ENCODE data around the gene FMO1.

FMO1 gene

GRCh38 chr1:171298696-171299095 is 50.4 kb downstream of the FMO1 start:
- no peak overlapping the region for H3K4me2 ChIP-seq (ENCODE audit: low read depth, low read length, poor library complexity, severe bottlenecking)
- no peaks in the 10 kb centered on the region for H3F3A ChIP-seq (ENCODE audit: insufficient read depth)
- H3K36me3 ChIP-seq (ENCODE audit: low read length) = no peaks in the 10 kb centered on the region
- H2AFZ ChIP-seq (ENCODE audit: low read depth, low read length, severe bottlenecking) = no peak overlapping the region
- no peaks in the 10 kb centered on the region for H3K27me3 ChIP-seq (ENCODE audit: low read length)
- H3K9ac ChIP-seq (ENCODE audit: low read length) = no peak overlapping the region
- H3K9me3 ChIP-seq (ENCODE audit: insufficient read depth, low read length) = no peaks in the 10 kb centered on the region
- no peaks in the 10 kb centered on the region for H3K9me2 ChIP-seq (replicated peaks; ENCODE audit: insufficient read depth, low read length)
- no peaks in the 10 kb centered on the region for H3K79me2 ChIP-seq (ENCODE audit: insufficient read depth, low read length)
- TF ChIP-seq EZH2phosphoT487 (conservative IDR thresholded peaks at IDR 0.05; ENCODE audit: low read length) (no peak), CTCF (IDR thresholded peaks at IDR 0.05; ENCODE audit: insufficient read depth, low read length, poor library complexity, severe bottlenecking) (no peak)
- no peak overlapping the region for H3K27ac ChIP-seq (ENCODE audit: low read depth, low read length)
- no peak overlapping the region for H3K4me3 ChIP-seq (ENCODE audit: insufficient read depth, low read length, poor library complexity, severe bottlenecking)
- H4K20me1 ChIP-seq (ENCODE audit: low read depth, low read length) = no peaks in the 10 kb centered on the region

- Histone ChIP-seq H4K20me1 (ENCODE audit: low read depth, low read length) (no peaks in the 10 kb centered on the region), H3K9me2 (replicated peaks; ENCODE audit: insufficient read depth, low read length) (no peaks in the 10 kb centered on the region), H3F3A (ENCODE audit: insufficient read depth) (no peaks in the 10 kb centered on the region), H3K36me3 (ENCODE audit: low read length) (no peaks in the 10 kb centered on the region), H3K27me3 (ENCODE audit: low read length) (no peaks in the 10 kb centered on the region), H3K9me3 (ENCODE audit: insufficient read depth, low read length) (no peaks in the 10 kb centered on the region), H3K9ac (ENCODE audit: low read length) (no peak overlapping the region), H3K4me2 (ENCODE audit: low read depth, low read length, poor library complexity, severe bottlenecking) (no peak overlapping the region), H3K79me2 (ENCODE audit: insufficient read depth, low read length) (no peaks in the 10 kb centered on the region), H3K4me3 (ENCODE audit: insufficient read depth, low read length, poor library complexity, severe bottlenecking) (no peak overlapping the region), H2AFZ (ENCODE audit: low read depth, low read length, severe bottlenecking) (no peak overlapping the region), H3K27ac (ENCODE audit: low read depth, low read length) (no peak overlapping the region)
- no peak for TF ChIP-seq EZH2phosphoT487 (conservative IDR thresholded peaks at IDR 0.05; ENCODE audit: low read length)
Observed at GRCh38 chr1:171299342-171299741, 51.0 kb downstream of the FMO1 start.

- Histone ChIP-seq H3K27me3 (ENCODE audit: low read length) (no peaks in the 10 kb centered on the region), H3K9me2 (replicated peaks; ENCODE audit: insufficient read depth, low read length) (no peaks in the 10 kb centered on the region), H3K9me3 (ENCODE audit: insufficient read depth, low read length) (no peaks in the 10 kb centered on the region), H3K79me2 (ENCODE audit: insufficient read depth, low read length) (no peaks in the 10 kb centered on the region), H3K4me2 (ENCODE audit: low read depth, low read length, poor library complexity, severe bottlenecking) (no peak overlapping the region), H3K27ac (ENCODE audit: low read depth, low read length) (no peak overlapping the region), H2AFZ (ENCODE audit: low read depth, low read length, severe bottlenecking) (no peak overlapping the region), H3K9ac (ENCODE audit: low read length) (no peak overlapping the region), H4K20me1 (ENCODE audit: low read depth, low read length) (no peaks in the 10 kb centered on the region), H3F3A (ENCODE audit: insufficient read depth) (no peaks in the 10 kb centered on the region), H3K4me3 (ENCODE audit: insufficient read depth, low read length, poor library complexity, severe bottlenecking) (no peak overlapping the region), H3K36me3 (ENCODE audit: low read length) (no peaks in the 10 kb centered on the region)
- TF ChIP-seq EZH2phosphoT487 (conservative IDR thresholded peaks at IDR 0.05; ENCODE audit: low read length) (no peak), CTCF (IDR thresholded peaks at IDR 0.05; ENCODE audit: insufficient read depth, low read length, poor library complexity, severe bottlenecking) (no peak)
Observed at GRCh38 chr1:171300401-171300800, 52.1 kb downstream of the FMO1 start.

GRCh38 chr1:171310661-171311087 is 62.4 kb downstream of the FMO1 start:
- TF ChIP-seq CTCF (IDR thresholded peaks at IDR 0.05; ENCODE audit: insufficient read depth, low read length, poor library complexity, severe bottlenecking) = no peak
- no peaks in the 10 kb centered on the region for H3F3A ChIP-seq (ENCODE audit: insufficient read depth)

More at GRCh38 chr1:171310661-171311087, 62.4 kb downstream of the FMO1 start:
- H3K9me3 ChIP-seq (ENCODE audit: insufficient read depth, low read length) = no peaks in the 10 kb centered on the region
- no peak overlapping the region for H3K4me2 ChIP-seq (ENCODE audit: low read depth, low read length, poor library complexity, severe bottlenecking)
- no peaks in the 10 kb centered on the region for H3K9me2 ChIP-seq (replicated peaks; ENCODE audit: insufficient read depth, low read length)
- H4K20me1 ChIP-seq (ENCODE audit: low read depth, low read length) = no peaks in the 10 kb centered on the region
- no peak overlapping the region for H2AFZ ChIP-seq (ENCODE audit: low read depth, low read length, severe bottlenecking)
- H3K27ac ChIP-seq (ENCODE audit: low read depth, low read length) = no peak overlapping the region
- H3K36me3 ChIP-seq (ENCODE audit: low read length) = no peaks in the 10 kb centered on the region
- no peak overlapping the region for H3K4me3 ChIP-seq (ENCODE audit: insufficient read depth, low read length, poor library complexity, severe bottlenecking)
- H3K79me2 ChIP-seq (ENCODE audit: insufficient read depth, low read length) = no peaks in the 10 kb centered on the region
- H3K9ac ChIP-seq (ENCODE audit: low read length) = no peak overlapping the region
- H3K27me3 ChIP-seq (ENCODE audit: low read length) = no peaks in the 10 kb centered on the region

Data from SU-DHL-6 (cell line).